HG02588 (cell line): ENCODE results near the gene RRM1.
"Not testable (repeated sequence)": the region's sequence is repeated elsewhere in the genome, so short reads cannot be mapped to it uniquely, and the experiment has no call there.

Experiments used
- ATAC-seq: cut with Tn5 transposase; IDR thresholded peaks from one replicate; pipeline ENCODE4 v1.9.1; 2021; ENCODE audit warnings: mild to moderate bottlenecking, moderate library complexity; ENCODE audit not compliant: unreplicated experiment

The RRM1 gene

GRCh38 chr11:4076774-4077173 lies 17.8 kb upstream of the RRM1 start:
- no peak for ATAC-seq

- no peak for ATAC-seq
Measured at GRCh38 chr11:4083198-4083597, 11.4 kb upstream of the RRM1 start.

DNA sequence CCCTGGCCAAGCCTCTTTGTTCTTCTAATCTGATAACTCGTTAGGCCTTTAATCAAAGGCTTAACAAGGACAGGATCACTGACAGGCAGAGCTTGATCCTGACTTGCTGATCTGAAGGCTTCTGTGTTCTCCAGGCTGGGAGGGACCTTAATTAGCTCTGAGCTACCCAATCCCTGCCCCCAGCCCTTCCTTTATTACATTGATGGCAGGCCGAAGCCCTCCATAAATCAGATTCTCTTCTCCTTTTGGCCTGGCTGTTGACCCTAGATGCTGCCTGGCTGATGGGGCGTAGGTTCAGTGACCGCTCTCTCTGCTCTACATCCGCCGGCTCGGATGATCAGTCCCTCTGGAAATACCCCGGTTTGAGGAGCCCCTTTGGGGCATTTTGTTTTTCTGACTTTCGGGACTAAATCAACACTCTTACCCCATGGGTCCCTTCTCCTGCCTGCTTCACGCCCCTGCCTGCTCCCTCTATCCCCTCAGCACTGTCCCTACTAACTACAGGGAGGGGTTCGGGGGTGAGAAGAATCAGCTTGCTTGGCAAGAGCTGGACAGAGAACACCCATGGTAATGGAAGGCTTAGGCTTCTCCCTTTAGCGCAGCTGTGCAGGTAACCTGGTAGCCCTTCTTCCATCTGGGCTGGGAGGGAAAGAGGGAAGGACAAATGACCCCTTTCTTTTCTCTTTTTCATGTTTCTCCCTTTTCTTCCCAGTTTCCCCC lies 10.0 kb upstream of the RRM1 start:
- ATAC-seq: no peak

GRCh38 chr11:4085575-4085974 lies 9.0 kb upstream of the RRM1 start:
- ATAC-seq: no peak

DNA sequence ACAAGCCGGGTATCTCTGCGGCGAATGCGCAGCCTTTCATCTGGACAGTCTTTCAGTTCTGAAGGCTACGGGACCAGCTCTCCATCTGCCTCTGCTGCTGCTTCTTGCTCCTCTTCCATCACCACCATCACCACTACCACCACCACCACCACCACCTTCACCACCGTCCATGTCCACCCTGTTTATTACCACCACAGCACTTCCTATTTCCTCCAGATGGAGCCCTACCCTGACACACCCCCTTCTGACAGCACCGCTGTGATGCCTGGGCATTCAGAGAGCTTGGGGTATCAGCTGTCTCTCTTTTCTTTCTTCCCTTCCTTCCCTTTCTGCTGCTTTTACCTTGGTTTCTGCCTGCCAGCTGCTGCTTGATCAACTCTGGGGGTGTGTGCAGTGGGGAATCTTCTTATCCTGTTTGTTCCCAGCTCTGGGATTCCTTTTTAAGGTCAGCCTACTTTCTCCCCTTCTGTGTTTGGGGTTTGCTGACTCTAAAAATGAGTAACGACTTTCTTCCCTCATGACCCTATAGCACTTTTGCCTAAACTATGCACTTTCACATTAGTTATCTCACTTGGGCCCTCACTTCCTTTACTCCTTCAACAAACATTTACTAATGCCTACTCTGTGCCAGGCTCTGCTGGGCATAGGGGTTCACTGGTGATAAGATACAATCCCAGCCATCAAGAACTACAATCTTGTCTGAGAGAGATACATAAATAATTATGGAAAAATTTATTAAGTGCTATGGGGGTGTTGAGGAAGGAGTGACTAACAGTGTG lies 7.8 kb upstream of the RRM1 start:
- ATAC-seq: no peak

GRCh38 chr11:4087551-4087950 lies 7.0 kb upstream of the RRM1 start:
- no peak for ATAC-seq

GRCh38 chr11:4090258-4090657 lies 4.3 kb upstream of the RRM1 start:
- no peak for ATAC-seq

DNA sequence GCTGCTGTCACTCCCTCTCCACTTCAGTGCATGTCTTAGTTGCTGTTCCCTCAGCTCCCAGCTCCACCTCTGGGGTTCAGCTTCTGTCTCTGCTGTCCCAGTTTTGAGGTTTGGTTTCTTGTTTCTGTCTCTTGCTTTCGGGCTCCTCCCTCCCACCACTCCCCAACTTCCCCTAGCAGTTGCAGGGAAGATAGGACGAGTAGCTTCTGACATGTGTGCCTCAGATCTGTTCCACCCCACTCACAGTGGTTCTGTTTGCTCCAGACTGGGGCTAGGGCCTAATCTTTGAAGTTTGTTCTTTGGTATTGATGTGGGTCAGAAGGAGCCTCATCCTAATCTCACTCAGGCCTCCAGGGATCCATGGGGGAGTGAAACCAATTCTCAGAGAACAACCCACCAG lies 2.6 kb upstream of the RRM1 start:
- ATAC-seq: no peak

- no peak for ATAC-seq
Measured at GRCh38 chr11:4093519-4094347, 866 bp upstream of the RRM1 start.

GRCh38 chr11:4095509-4096230 lies 1.1 kb downstream of the RRM1 start:
- ATAC-seq: no peak

DNA sequence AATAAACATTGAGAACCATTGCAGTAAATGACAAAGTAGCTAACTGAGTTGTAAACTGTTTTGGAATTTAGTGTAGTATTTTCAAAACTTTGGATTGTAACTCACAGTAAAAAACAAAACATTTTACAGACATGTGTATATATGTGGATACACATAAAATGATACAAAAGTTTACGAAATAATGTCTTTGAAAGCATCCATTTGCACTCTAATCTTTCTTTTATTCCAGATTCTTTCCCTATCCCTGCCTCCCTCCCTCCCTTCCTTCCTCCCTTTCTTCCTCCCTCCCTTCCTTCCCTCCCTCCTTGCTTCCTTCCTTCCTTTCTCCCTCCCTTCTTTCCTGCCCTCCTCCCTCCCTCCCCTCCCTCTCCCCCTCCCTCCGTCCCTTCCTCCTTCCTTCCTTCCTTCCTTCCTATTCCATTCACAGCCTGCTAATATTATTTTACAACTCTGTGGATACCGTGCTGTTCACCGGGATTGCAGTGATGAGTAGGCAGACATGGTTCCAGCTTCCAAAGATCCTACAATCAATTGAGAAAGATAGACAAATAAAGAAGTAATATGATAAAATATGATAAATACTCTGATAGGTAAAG lies 3.5 kb downstream of the RRM1 start:
- ATAC-seq: no peak

DNA sequence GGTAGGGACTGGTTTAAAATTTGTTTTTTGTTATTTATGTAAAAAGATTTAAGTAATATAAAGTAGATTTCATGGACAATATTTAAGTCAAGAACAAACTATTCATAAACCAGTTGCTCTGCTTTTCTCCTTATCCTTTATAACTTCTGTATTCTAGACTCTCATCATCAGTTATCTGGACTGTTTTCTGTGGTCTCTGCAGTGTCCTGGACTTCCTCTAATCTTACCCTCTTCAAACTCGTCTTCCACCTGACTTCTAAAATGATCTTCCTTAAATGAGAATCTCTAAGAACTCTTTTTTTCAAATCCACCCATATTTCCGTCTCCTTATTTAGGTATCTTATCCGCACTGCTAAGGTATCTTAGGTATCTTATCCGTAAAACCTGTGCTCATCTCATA lies 8.1 kb downstream of the RRM1 start:
- ATAC-seq: no peak

DNA sequence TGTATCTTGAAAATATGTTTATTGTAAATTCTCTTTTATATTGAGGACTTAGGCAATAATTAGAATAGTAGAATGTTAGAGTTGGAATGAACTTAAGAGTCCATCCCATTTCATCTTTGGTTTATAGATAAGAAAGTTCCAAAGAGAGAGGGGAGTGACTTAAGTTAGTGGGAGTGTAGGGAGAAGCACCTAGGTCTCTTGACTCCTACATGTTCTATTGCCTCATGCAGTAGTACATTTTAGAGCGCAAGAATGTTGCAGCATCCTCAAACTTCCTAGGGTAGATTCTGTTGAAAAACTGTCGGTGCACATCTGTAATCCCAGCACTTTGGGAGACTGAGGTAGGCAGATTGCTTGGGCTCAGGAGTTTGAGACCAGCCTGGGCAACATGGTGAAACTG lies 8.7 kb downstream of the RRM1 start:
- no peak for ATAC-seq

- no peak for ATAC-seq
Measured at GRCh38 chr11:4105916-4106315, 11.3 kb downstream of the RRM1 start.

DNA sequence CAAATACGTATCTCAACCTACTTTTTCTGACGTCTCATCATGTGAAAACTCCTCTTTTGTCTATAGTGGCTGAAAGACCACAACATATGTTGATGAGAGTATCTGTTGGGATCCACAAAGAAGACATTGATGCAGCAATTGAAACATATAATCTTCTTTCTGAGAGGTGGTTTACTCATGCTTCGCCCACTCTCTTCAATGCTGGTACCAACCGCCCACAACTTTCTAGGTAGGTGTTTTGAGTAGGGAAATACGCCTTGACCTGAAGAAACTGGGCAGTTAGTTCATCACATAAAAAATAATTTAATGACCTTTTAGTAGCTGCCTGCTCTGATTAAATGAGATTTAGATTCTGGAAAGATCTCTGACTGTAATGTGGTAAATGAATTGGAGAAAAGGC lies 17.2 kb downstream of the RRM1 start:
- ATAC-seq: no peak

DNA sequence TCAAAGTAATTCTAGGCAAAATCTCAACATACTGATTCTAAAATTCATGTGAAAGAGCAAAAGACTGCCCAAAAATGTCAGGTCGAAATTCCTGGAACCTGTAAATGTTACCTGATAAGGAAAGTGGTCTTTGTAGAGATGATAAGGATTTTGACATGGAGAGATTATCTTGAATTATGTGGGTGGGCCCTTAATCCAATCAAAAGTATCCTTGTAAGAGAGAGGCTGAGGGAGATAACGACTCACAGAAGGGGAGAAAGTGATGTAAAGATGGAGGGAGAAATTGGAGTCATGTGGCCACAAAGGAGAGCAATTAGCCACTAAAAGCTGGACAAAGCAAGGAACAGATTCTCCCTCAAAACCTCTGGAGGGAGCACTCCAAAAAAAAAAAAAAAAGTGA lies 20.5 kb downstream of the RRM1 start:
- ATAC-seq: no peak

DNA sequence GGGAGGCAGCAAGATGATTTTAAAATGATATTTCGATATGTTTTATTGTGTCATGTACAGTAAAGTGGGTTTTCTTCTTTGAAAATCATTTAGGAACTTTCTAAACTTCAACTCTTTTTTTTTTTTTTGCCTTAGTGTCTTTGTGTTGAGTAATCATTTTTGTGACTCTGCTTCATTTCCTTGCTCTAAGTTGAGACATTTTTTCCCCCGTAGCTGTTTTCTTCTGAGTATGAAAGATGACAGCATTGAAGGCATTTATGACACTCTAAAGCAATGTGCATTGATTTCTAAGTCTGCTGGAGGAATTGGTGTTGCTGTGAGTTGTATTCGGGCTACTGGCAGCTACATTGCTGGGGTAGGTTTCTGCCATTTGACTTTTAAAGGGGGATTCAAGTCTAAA lies 23.5 kb downstream of the RRM1 start:
- ATAC-seq: no peak

DNA sequence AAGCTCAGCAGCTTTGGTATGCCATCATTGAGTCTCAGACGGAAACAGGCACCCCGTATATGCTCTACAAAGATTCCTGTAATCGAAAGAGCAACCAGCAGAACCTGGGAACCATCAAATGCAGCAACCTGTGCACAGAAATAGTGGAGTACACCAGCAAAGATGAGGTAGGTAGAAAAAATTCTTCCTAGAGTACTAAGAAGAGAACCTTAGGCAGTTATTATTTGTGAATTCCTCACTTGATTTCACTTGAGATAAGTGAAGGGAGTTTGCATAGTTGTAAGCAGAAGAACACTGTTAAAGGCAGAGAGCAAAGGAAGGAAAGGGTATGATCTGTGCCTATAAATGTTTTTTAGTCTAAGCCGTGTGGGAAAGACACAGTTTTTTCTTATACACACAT lies 28.6 kb downstream of the RRM1 start:
- no peak for ATAC-seq

DNA sequence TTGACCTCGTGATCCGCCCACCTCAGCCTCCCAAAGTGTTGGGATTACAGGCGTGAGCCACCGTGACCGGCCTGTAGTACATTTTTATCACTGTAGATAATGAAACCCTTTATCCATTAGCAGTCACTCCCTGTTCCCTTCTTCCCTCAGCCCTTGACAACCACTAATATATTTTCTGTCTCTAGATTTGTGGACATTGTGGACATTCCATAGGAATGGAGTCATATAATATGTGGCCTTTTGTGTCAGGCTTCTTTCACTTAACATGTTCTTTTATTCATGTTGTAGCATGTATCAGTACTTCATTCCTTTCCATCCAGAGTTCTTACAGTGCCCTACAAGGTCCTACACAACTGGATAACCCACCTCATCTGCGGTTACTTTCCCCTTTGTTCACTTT lies 30.5 kb downstream of the RRM1 start:
- no peak for ATAC-seq

DNA sequence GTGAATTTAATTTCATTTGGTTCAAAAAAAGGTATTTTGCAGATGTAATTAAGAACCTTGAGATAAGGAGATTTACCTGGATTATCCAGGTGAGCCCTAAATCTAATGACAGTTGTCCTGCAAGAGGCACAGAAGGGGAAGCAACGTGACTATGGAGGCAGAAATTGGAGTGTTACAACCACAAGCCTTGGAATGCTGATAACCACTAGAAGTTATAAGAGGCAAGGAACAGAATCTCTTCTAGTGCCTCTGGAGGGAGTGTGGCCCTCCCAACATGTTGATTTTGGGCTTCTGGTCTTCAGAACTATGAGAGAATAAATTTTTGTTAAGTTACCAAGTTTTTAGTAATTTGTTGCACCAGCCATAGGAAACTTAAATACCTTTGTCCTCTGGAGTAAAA lies 32.8 kb downstream of the RRM1 start:
- no peak for ATAC-seq

DNA sequence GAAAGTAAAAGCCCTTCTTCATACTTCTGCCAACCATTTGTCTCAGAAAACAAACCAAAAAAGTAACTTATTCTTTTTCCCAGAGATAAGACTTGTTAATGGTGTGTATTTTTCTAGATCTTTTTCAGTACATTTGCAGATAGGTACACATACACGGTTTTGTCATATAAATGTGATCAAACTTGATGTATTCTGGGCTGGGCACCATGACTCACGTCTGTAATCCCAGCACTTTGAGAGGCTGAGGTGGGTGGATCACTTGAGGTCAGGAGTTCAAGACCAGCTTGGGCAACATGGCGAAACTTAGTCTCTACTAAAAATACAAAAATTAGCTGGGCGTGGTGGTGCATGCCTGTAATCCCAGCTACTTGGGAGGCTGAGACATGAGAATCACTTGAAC lies 35.6 kb downstream of the RRM1 start:
- ATAC-seq: not testable (repeated sequence)
